Measurements from ENCODE around the gene KRTAP4-12.
"Not testable (repeated sequence)": the region's sequence is repeated elsewhere in the genome, so short reads cannot be mapped to it uniquely, and the experiment has no call there.

KRTAP4-12 gene

GRCh38 chr17:41125064-41125463, 1.1 kb upstream of the KRTAP4-12 start:
- no peak for DNase-seq (ENCODE audit: low read depth)

- not testable (repeated sequence) for DNase-seq (ENCODE audit: low read depth)
Measured at GRCh38 chr17:41123292-41123990, 541 bp downstream of the KRTAP4-12 start.

GRCh38 chr17:41121742-41122141, 2.2 kb downstream of the KRTAP4-12 start:
- DNase-seq (ENCODE audit: low read depth) = no peak

GRCh38 chr17:41119696-41120690, 4.0 kb downstream of the KRTAP4-12 start:
- not testable (repeated sequence) for DNase-seq (ENCODE audit: low read depth)

GRCh38 chr17:41118721-41119120, 5.3 kb downstream of the KRTAP4-12 start:
- no peak for DNase-seq (ENCODE audit: low read depth)

GRCh38 chr17:41117846-41118386, 6.1 kb downstream of the KRTAP4-12 start, which contains the start of gene KRTAP4-11:
KRTAP4-11 (minus strand) TSS chr17:41118373; CDS start chr17:41118315, 58 bp downstream.
- not testable (repeated sequence) for DNase-seq (ENCODE audit: low read depth)

- no peak for DNase-seq (ENCODE audit: low read depth)
Measured at GRCh38 chr17:41116297-41116696, 7.7 kb downstream of the KRTAP4-12 start.

GRCh38 chr17:41111151-41111885, 12.7 kb downstream of the KRTAP4-12 start:
- no peak for DNase-seq (ENCODE audit: low read depth)

- DNase-seq (ENCODE audit: low read depth) = not testable (repeated sequence)
Measured at GRCh38 chr17:41108728-41109386, 15.1 kb downstream of the KRTAP4-12 start.

- DNase-seq (ENCODE audit: low read depth) = no peak
Measured at GRCh38 chr17:41107941-41108450, 16.0 kb downstream of the KRTAP4-12 start.

- DNase-seq (ENCODE audit: low read depth) = not testable (repeated sequence)
Measured at GRCh38 chr17:41105347-41105746, 18.6 kb downstream of the KRTAP4-12 start, which contains the start of gene KRTAP4-9. KRTAP4-9 (plus strand) TSS chr17:41105389; CDS start chr17:41105389, 0 bp downstream.

GRCh38 chr17:41104386-41105038, 19.5 kb downstream of the KRTAP4-12 start:
- DNase-seq (ENCODE audit: low read depth) = not testable (repeated sequence)

- no peak for DNase-seq (ENCODE audit: low read depth)
Measured at GRCh38 chr17:41103896-41104295, 20.1 kb downstream of the KRTAP4-12 start.

GRCh38 chr17:41101586-41102259, 22.3 kb downstream of the KRTAP4-12 start, which contains the start of gene KRTAP4-16:
KRTAP4-16 (minus strand) TSS chr17:41102209; CDS start chr17:41102209, 0 bp downstream.
- no peak for DNase-seq (ENCODE audit: low read depth)

- not testable (repeated sequence) for DNase-seq (ENCODE audit: low read depth)
Measured at GRCh38 chr17:41099682-41100480, 24.1 kb downstream of the KRTAP4-12 start.

GRCh38 chr17:41098481-41098880, 25.5 kb downstream of the KRTAP4-12 start:
- DNase-seq (ENCODE audit: low read depth) = no peak

- DNase-seq (ENCODE audit: low read depth) = no peak
Measured at GRCh38 chr17:41098042-41098441, 25.9 kb downstream of the KRTAP4-12 start, which contains the start of gene KRTAP4-8. KRTAP4-8 (minus strand) TSS chr17:41098142; CDS start chr17:41098084, 58 bp downstream.

- no peak for DNase-seq (ENCODE audit: low read depth)
Measured at GRCh38 chr17:41096055-41096454, 27.9 kb downstream of the KRTAP4-12 start.
